Neural cell (in vitro differentiated cells): ENCODE results near the gene CCL8. TPM values are rescaled to one million over a fixed set of nuclear protein-coding genes. Genes with fewer than 3 reads are reported as not detected.

Source experiments
- H2AFZ ChIP-seq: fragments of 200-600, 300-800 bp; sonication (generic), shearing (Covaris generic); 2 replicates; pipeline ENCODE4 v1.6.0; 2014; ENCODE audit warnings: low read depth, mild to moderate bottlenecking, antibody characterized with exemption, low read length, moderate library complexity
- H3F3A ChIP-seq: fragments of 200-600 bp; shearing (Covaris generic); 2 replicates; pipeline ENCODE4 v1.6.1; 2016; ENCODE audit warnings: mild to moderate bottlenecking, moderate library complexity, mixed read lengths, antibody characterized with exemption, low read length; ENCODE audit not compliant: insufficient read depth, poor library complexity, severe bottlenecking
- H3K27ac ChIP-seq: fragments of 200-600, 300-800 bp; sonication (generic), shearing (Covaris generic); 2 replicates; pipeline ENCODE4 v1.5.1; 2014; ENCODE audit warnings: mild to moderate bottlenecking, low read length, moderate library complexity
- H3K27me3 ChIP-seq: fragments of 300-800, 200-600 bp; sonication (generic), shearing (Covaris generic); 2 replicates; pipeline ENCODE4 v1.6.0; 2014; ENCODE audit warnings: mild to moderate bottlenecking, low read depth, low read length, moderate library complexity; ENCODE audit not compliant: insufficient read depth
- H3K36me3 ChIP-seq: fragments of 300-800, 200-600 bp; sonication (generic), shearing (Covaris generic); 2 replicates; pipeline ENCODE4 v1.5.1; 2014; ENCODE audit warnings: mild to moderate bottlenecking, antibody characterized with exemption, low read length, moderate library complexity; ENCODE audit not compliant: insufficient read depth
- H3K4me2 ChIP-seq: fragments of 300-800, 200-600 bp; sonication (generic), shearing (Covaris generic); 2 replicates; pipeline ENCODE4 v1.6.0; 2014; ENCODE audit warnings: mild to moderate bottlenecking, low read length
- H3K4me3 ChIP-seq: fragments of 300-800, 200-600 bp; sonication (generic), shearing (Covaris generic); 2 replicates; pipeline ENCODE4 v1.5.1; 2014; ENCODE audit warnings: mild to moderate bottlenecking, low read length, moderate library complexity
- H3K79me2 ChIP-seq: fragments of 200-600 bp; shearing (Covaris generic); replicated peaks from 2 replicates; pipeline ENCODE4 v1.6.0; 2014; ENCODE audit warnings: mild to moderate bottlenecking, low read length, moderate library complexity; ENCODE audit not compliant: insufficient read depth
- H3K9ac ChIP-seq: fragments of 300-800, 200-600 bp; sonication (generic), shearing (Covaris generic); 2 replicates; pipeline ENCODE4 v1.6.1; 2016; ENCODE audit warnings: mild to moderate bottlenecking, low read length, mixed read lengths
- H3K9me2 ChIP-seq: fragments of 200-600 bp; shearing (Covaris generic); 2 replicates; pipeline ENCODE4 v1.6.1; 2016; ENCODE audit warnings: mild to moderate bottlenecking, low read length, mixed read lengths; ENCODE audit not compliant: insufficient read depth
- H3K9me3 ChIP-seq: fragments of 200-600, 300-800 bp; sonication (generic), shearing (Covaris generic); 2 replicates; pipeline ENCODE4 v1.6.1; 2016; ENCODE audit warnings: mild to moderate bottlenecking, mixed run types, low read length, moderate library complexity, mixed read lengths
- H4K20me1 ChIP-seq: fragments of 200-600 bp; shearing (Covaris generic); 2 replicates; pipeline ENCODE4 v1.6.1; 2016; ENCODE audit warnings: mild to moderate bottlenecking, mixed run types; ENCODE audit not compliant: insufficient read depth
- EP300 ChIP-seq: fragments of 450-650 bp; conservative IDR thresholded peaks from 2 replicates; pipeline ENCODE4 v1.6.1; 2014; ENCODE audit warnings: antibody characterized with exemption, mild to moderate bottlenecking, moderate library complexity; ENCODE audit not compliant: poor library complexity, severe bottlenecking
- EZH2 ChIP-seq: fragments of 200-600, 300-800 bp; shearing (Covaris generic), sonication (generic); IDR thresholded peaks from 2 replicates; pipeline ENCODE4 v1.6.1; 2014; ENCODE audit warnings: antibody characterized with exemption, low read length, borderline replicate concordance, mild to moderate bottlenecking; ENCODE audit not compliant: insufficient read depth, poor library complexity, severe bottlenecking
- MXI1 ChIP-seq: fragments of 450-650 bp; conservative IDR thresholded peaks from 2 replicates; pipeline ENCODE4 v1.6.1; 2014; ENCODE audit warnings: antibody characterized with exemption, mild to moderate bottlenecking; ENCODE audit not compliant: poor library complexity, severe bottlenecking
- POLR2AphosphoS5 ChIP-seq: IDR thresholded peaks from 2 replicates; pipeline ENCODE4 v1.6.1; 2012
- RAD21 ChIP-seq: fragments of 450-650 bp; conservative IDR thresholded peaks from 2 replicates; pipeline ENCODE4 v1.6.1; 2014; ENCODE audit warnings: antibody characterized with exemption, mild to moderate bottlenecking, moderate library complexity
- SMC3 ChIP-seq: fragments of 450-650 bp; conservative IDR thresholded peaks from 2 replicates; pipeline ENCODE4 v1.6.1; 2014; ENCODE audit warnings: antibody characterized with exemption, mild to moderate bottlenecking, moderate library complexity; ENCODE audit not compliant: poor library complexity
- TAF1 ChIP-seq: IDR thresholded peaks from 2 replicates; pipeline ENCODE4 v1.6.1; 2012; ENCODE audit warnings: low read depth
- polyA plus RNA-seq: library from polyadenylated mRNA; depleted of rRNA; stranded (reverse); fragments of >200 nt; gene quantifications from 2 replicates; pipeline ENCODE4 v1.2.3, GENCODE V29; 2014
- TF ChIP-seq, protein P1 (sequence below): IDR thresholded peaks from 2 replicates; pipeline ENCODE4 v1.6.1; 2012; ENCODE audit warnings: borderline replicate concordance
- TF ChIP-seq, protein P2 (sequence below): fragments of 450-650 bp; IDR thresholded peaks from 2 replicates; pipeline ENCODE4 v1.5.1; 2014; ENCODE audit warnings: antibody characterized with exemption, mild to moderate bottlenecking, moderate library complexity; ENCODE audit not compliant: poor library complexity, severe bottlenecking

Gene CCL8
- polyA plus RNA-seq, 1 donor from 2014 or later, result not detected

DNA sequence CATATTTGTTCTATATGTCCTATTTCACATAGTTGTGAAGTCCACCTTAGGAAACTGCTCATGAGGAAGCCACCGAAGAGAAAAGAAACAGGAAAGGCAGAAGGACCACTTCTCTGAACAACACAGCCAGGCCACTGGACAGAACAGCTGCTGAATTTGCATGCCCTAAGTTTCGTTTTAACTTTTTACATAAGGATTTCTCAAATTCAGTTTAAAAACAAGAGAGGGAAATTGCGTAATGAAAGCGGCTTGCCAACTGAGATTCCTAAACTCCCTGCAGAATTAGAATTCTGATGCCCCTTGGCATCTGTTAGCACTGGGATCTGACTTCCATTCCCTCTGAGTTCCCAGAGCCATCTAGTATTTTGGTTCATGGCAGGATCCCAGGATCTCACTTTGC lies 5.0 kb upstream of the CCL8 start:
- Histone ChIP-seq H2AFZ (no peak overlapping the region), H3K27me3 (no peaks in the 10 kb centered on the region), H3K79me2 (no peaks in the 10 kb centered on the region), H3K27ac (no peak overlapping the region), H4K20me1 (no peaks in the 10 kb centered on the region), H3K4me3 (no peak overlapping the region), H3K9me3 (no peaks in the 10 kb centered on the region), H3K9me2 (no peaks in the 10 kb centered on the region), H3K9ac (no peak overlapping the region), H3F3A (no peaks in the 10 kb centered on the region), H3K36me3 (no peaks in the 10 kb centered on the region), H3K4me2 (no peak overlapping the region)
- TF ChIP-seq TAF1 (no peak), POLR2AphosphoS5 (no peak), SMC3 (no peak), RAD21 (no peak), MXI1 (no peak), EZH2 (no peak), EP300 (no peak)
- TF ChIP-seq, protein P1, sequence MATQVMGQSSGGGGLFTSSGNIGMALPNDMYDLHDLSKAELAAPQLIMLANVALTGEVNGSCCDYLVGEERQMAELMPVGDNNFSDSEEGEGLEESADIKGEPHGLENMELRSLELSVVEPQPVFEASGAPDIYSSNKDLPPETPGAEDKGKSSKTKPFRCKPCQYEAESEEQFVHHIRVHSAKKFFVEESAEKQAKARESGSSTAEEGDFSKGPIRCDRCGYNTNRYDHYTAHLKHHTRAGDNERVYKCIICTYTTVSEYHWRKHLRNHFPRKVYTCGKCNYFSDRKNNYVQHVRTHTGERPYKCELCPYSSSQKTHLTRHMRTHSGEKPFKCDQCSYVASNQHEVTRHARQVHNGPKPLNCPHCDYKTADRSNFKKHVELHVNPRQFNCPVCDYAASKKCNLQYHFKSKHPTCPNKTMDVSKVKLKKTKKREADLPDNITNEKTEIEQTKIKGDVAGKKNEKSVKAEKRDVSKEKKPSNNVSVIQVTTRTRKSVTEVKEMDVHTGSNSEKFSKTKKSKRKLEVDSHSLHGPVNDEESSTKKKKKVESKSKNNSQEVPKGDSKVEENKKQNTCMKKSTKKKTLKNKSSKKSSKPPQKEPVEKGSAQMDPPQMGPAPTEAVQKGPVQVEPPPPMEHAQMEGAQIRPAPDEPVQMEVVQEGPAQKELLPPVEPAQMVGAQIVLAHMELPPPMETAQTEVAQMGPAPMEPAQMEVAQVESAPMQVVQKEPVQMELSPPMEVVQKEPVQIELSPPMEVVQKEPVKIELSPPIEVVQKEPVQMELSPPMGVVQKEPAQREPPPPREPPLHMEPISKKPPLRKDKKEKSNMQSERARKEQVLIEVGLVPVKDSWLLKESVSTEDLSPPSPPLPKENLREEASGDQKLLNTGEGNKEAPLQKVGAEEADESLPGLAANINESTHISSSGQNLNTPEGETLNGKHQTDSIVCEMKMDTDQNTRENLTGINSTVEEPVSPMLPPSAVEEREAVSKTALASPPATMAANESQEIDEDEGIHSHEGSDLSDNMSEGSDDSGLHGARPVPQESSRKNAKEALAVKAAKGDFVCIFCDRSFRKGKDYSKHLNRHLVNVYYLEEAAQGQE, result no peak
- TF ChIP-seq, protein P2, sequence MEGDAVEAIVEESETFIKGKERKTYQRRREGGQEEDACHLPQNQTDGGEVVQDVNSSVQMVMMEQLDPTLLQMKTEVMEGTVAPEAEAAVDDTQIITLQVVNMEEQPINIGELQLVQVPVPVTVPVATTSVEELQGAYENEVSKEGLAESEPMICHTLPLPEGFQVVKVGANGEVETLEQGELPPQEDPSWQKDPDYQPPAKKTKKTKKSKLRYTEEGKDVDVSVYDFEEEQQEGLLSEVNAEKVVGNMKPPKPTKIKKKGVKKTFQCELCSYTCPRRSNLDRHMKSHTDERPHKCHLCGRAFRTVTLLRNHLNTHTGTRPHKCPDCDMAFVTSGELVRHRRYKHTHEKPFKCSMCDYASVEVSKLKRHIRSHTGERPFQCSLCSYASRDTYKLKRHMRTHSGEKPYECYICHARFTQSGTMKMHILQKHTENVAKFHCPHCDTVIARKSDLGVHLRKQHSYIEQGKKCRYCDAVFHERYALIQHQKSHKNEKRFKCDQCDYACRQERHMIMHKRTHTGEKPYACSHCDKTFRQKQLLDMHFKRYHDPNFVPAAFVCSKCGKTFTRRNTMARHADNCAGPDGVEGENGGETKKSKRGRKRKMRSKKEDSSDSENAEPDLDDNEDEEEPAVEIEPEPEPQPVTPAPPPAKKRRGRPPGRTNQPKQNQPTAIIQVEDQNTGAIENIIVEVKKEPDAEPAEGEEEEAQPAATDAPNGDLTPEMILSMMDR, result no peak

DNA sequence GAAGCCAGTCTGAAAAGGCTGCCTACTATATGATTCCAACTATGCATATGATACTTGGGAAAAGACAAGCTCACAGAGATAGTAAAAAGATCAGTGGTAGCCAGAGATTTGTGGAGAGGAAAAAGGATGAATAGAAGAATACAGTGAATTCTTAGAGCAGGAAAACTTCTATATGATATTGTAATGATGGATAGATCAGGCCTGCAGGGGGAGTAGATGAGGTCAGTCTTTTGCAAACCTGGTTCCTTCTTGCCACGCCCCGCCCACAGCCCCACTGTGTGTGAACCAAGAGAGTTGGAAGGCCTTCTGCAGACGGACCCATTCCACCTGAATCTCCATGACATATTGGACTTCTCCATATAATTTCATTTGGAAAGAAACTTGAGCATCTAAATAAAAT lies 761 bp upstream of the CCL8 start:
- TF ChIP-seq, protein P1, result no peak
- TF ChIP-seq, protein P2, result no peak
- TF ChIP-seq RAD21 (no peak), EZH2 (no peak), SMC3 (no peak), EP300 (no peak), MXI1 (no peak), POLR2AphosphoS5 (no peak), TAF1 (no peak)
- no peak overlapping the region for H3K27ac ChIP-seq
- no peak overlapping the region for H3K9ac ChIP-seq
- H3F3A ChIP-seq, result no peaks in the 10 kb centered on the region
- H3K9me3 ChIP-seq, result no peaks in the 10 kb centered on the region
- H3K36me3 ChIP-seq, result no peaks in the 10 kb centered on the region
- no peaks in the 10 kb centered on the region for H4K20me1 ChIP-seq
- no peaks in the 10 kb centered on the region for H3K27me3 ChIP-seq
- no peaks in the 10 kb centered on the region for H3K79me2 ChIP-seq
- H2AFZ ChIP-seq, result no peak overlapping the region
- no peaks in the 10 kb centered on the region for H3K9me2 ChIP-seq
- no peak overlapping the region for H3K4me3 ChIP-seq
- no peak overlapping the region for H3K4me2 ChIP-seq
